GM13976 (cell line): ENCODE measurements around the gene SERPINC1.
"Not testable (repeated sequence)": the region's sequence is repeated elsewhere in the genome, so short reads cannot be mapped to it uniquely, and the experiment has no call there.

Experiments used
- DNase-seq: peaks from one replicate; pipeline ENCODE4 v3.0.0; 2012; ENCODE audit warnings: low spot score
- in situ Hi-C: fragments of 300-500 bp; cut with MboI; formaldehyde crosslinking; loops from one replicate; pipeline ENCODE4 v1.12.0; 2022; ENCODE audit warnings: low sequenced_read_pairs, mixed read lengths, inconsistent platforms; ENCODE audit not compliant: unreplicated experiment
- TF ChIP-seq, protein P1 (sequence below): IDR thresholded peaks from 2 replicates; pipeline ENCODE4 v1.5.1; 2012; ENCODE audit warnings: borderline replicate concordance, mild to moderate bottlenecking; ENCODE audit not compliant: insufficient read depth; ENCODE audit errors: extremely low read depth, missing control alignments, control extremely low read depth

SERPINC1 gene

DNA sequence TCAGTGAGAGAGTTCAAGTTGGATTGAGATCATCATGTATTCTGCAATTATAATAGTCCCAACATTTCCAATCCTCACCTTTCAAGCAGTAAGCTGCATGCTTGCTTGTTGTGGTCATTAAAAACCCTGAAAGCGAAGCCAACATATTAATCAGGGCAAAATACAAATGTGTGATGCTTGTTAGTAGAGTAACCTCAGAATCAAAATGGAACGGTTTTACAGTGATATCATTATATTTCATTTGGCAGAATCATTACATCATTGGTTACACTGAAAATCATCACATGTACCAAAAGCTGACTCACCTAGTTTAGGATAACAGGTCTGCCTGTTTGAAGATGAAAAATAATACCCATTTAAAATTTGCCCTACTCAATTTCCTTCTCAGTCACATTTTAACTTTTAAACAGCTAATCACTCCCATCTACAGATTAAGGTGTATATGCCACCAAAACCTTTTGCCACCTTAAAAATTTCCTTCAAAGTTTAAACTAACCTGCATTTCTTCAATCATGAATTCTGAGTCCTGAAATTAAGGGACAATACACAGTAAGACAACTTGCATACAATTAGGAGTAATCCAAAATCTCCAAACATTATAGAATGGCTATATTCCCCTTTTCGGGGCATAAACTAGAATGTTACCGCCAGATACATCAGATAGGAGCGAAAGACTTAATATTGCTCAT lies 52.8 kb downstream of the SERPINC1 start:
- DNase-seq, result no peak
- TF ChIP-seq, protein P1, sequence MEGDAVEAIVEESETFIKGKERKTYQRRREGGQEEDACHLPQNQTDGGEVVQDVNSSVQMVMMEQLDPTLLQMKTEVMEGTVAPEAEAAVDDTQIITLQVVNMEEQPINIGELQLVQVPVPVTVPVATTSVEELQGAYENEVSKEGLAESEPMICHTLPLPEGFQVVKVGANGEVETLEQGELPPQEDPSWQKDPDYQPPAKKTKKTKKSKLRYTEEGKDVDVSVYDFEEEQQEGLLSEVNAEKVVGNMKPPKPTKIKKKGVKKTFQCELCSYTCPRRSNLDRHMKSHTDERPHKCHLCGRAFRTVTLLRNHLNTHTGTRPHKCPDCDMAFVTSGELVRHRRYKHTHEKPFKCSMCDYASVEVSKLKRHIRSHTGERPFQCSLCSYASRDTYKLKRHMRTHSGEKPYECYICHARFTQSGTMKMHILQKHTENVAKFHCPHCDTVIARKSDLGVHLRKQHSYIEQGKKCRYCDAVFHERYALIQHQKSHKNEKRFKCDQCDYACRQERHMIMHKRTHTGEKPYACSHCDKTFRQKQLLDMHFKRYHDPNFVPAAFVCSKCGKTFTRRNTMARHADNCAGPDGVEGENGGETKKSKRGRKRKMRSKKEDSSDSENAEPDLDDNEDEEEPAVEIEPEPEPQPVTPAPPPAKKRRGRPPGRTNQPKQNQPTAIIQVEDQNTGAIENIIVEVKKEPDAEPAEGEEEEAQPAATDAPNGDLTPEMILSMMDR, result no peak
- in situ Hi-C loops, result no loop called here

DNA sequence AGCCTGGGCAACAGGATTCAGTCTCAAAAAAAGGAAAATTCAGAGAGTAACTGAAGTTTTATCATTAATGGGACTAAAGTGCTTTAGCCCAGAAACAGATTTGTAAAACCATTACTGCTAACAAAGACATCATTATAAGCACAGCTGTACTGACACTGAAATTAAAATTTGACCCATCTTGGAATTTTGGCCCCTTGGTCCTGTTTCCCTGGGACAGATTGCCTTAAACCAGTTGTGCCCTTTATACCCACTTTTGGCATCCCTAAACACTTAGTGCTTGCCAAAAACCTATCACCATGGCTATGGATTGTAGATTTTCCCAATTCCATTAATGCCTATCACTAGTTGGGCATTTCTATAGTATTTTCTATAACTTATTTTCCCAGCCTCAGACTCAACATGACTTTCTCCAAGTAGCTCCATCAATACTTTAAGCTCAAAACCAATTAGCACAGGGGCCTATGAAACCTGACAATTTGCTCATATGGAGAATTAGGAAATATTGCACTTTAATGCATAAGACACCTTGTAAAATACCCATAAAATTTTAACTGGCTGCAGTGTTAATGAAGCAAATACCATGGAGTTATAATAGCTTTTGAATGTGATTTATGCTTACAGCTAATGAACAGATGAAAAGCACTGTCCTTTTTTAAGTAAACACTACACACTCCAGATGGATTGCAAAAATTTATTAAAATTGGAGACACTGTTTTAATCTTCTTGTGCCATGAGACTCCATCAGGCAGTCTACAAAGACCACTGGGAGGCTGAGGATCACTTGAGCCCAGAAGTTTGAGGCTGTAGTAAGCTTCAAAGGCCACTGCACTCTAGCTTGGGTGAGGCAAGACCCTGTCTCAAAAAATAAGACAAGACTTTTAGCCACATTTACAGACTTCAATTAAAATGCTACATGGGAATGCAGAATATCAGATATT lies 53.6 kb downstream of the SERPINC1 start:
- in situ Hi-C loops, result no loop called here

DNA sequence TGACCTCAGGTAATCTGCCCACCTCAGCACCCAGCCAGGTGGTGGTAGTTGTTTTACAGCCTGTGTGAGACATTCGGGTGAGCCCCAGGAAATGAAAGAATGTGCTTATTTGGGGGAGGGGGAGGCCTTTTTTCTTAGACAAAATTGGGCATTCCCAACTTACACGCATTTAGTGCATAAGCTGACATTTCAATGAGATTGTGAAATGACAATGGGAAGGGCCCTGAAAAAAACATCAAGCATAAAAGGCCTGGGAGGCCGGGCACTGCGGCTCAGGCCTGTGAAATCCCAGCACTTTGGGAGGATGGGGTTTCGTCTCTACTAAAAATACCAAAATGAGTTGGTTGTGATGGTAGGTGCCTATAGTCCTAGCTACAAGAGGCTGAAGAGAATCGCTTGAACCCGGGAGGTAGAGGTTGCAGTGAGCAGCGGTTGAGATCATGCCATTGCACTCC lies 54.3 kb downstream of the SERPINC1 start:
- TF ChIP-seq, protein P1, result no peak
- in situ Hi-C loops, result no loop called here
- no peak for DNase-seq

More for the DNA sequence above, 53.6 kb downstream of the SERPINC1 start:
- DNase-seq, result no peak
- TF ChIP-seq, protein P1, result no peak

DNA sequence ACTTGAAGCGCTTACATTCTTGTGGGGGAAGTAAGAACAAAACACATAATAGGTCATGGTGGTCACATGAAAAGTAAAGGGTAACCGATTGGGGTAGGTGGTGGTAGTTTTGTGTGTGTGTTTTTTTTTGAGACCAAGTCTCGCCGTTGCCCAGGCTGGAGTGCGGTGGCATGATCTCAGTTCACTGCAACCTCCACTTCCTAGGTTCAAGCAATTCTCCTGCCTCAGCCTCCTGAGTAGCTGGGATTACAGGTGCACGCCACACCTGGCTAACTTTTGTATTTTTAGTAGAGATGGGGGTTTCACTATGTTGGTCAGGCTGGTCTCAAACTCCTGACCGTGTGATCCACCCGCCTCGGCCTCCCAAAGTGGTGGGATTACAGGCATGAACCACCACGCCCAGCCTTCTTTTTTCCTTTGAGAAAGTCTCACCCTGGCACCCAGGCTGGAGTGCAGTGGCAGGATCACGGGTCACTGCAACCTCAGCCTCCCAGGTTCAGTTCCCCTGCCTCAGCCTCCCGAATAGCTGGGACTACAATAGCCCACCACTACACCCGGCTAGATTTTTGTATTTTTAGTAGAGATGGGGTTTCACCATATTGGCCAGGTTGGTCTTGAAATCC lies 54.9 kb downstream of the SERPINC1 start:
- DNase-seq, in situ Hi-C loops: not testable (repeated sequence)

DNA sequence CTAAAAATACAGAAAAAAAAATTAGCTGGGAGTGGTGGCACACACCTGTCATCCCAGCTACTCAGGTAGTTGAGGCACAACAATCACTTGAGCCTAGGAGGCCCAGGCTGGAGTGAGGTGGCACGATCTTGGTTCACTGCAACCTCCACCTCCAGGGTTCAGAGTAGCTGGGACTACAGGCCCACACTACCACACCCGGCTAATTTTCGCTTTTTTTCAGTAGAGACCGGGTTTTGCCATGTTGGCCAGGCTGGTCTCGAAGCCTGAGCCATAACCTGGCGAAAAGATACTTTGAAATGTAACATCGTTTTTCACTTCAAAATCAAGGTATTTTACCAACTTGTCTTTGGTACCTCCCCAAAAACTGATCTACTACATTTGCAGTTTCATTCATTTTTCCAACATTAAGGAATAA lies 55.4 kb downstream of the SERPINC1 start:
- TF ChIP-seq, protein P1, result no peak
- in situ Hi-C loops, result no loop called here
- DNase-seq, result no peak

DNA sequence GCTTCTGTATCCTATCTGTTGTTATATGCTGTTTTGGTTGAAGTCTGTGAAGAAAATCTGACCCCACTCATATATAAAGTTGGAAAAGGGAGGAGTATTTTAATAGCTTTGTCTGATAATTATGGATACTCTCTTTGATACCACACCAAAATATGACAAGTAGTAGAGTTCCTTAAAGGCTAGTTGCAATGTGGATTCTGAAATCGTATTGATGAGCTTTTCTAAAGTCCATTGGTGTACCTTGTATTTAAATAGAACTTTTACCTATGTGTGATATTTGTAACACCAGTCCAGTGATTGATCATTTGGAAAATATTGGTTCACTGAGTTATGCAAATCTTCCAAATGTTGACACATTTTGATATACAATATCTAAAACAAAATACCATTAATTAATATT lies 57.1 kb downstream of the SERPINC1 start:
- in situ Hi-C loops, result no loop called here
- no peak for DNase-seq
- TF ChIP-seq, protein P1, result no peak

DNA sequence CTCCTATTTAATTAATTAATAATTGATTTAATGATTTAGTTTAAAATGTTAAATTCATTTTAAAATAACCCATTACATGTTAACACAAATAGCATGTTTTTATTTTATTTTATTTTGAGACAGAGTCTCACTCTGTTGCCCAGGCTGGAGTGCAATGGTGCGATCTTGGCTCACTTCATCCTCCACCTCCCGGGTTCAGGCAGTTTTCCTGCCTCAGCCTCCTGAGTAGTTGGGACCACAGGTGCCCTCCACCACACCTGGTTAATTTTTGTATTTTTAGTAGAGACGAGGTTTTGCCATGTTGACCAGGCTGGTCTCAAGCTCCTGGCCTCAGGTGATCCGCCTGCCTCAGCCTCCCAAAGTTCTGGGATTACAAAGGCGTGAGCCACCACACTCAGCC lies 57.6 kb downstream of the SERPINC1 start:
- in situ Hi-C loops, result not testable (repeated sequence)

More for the DNA sequence above, 57.6 kb downstream of the SERPINC1 start:
- not testable (repeated sequence) for DNase-seq
